ENCODE results near the gene MRPS6. TPM values are rescaled to one million over a fixed set of nuclear protein-coding genes. Genes with fewer than 3 reads are reported as not detected.
A peak's percentile ranks its signal among the peaks of the same experiment; 100 is the strongest.

The MRPS6 gene
- total RNA-seq, 1 donor from 2014 or later = 14.2 TPM

- Histone ChIP-seq H3K36me3 (ENCODE audit: control insufficient read depth, insufficient read depth, low read length) (no peaks in the 10 kb centered on the region), H3K27me3 (ENCODE audit: control insufficient read depth, insufficient read depth, low read length) (no peaks in the 10 kb centered on the region), H3K4me3 (ENCODE audit: low read depth, low read length) (no peak overlapping the region)
- DNase-seq (ENCODE audit: low read depth) (no peak), FAIRE-seq (no peak)
- TF ChIP-seq CTCF (IDR thresholded peaks at IDR 0.05; ENCODE audit: insufficient read depth, low read length, severe bottlenecking) = no peak
Measured at GRCh38 chr21:34109075-34109474, 35.7 kb downstream of the MRPS6 start.

- no peak for FAIRE-seq
- no peak for TF ChIP-seq CTCF (IDR thresholded peaks at IDR 0.05; ENCODE audit: insufficient read depth, low read length, severe bottlenecking)
- H3K36me3 ChIP-seq (ENCODE audit: control insufficient read depth, insufficient read depth, low read length) = no peaks in the 10 kb centered on the region
- no peak for DNase-seq (ENCODE audit: low read depth)
- no peak overlapping the region for H3K4me3 ChIP-seq (ENCODE audit: low read depth, low read length)
- H3K27me3 ChIP-seq (ENCODE audit: control insufficient read depth, insufficient read depth, low read length) = no peaks in the 10 kb centered on the region
Measured at GRCh38 chr21:34110594-34111202, 37.3 kb downstream of the MRPS6 start.

- DNase-seq (ENCODE audit: low read depth) (no peak), FAIRE-seq (no peak)
- no peak for TF ChIP-seq CTCF (IDR thresholded peaks at IDR 0.05; ENCODE audit: insufficient read depth, low read length, severe bottlenecking)
- no peak overlapping the region for H3K4me3 ChIP-seq (ENCODE audit: low read depth, low read length)
- H3K27me3 ChIP-seq (ENCODE audit: control insufficient read depth, insufficient read depth, low read length) = no peaks in the 10 kb centered on the region
- no peaks in the 10 kb centered on the region for H3K36me3 ChIP-seq (ENCODE audit: control insufficient read depth, insufficient read depth, low read length)
Measured at GRCh38 chr21:34112316-34113033, 39.1 kb downstream of the MRPS6 start.

GRCh38 chr21:34113842-34114241 is 40.5 kb downstream of the MRPS6 start:
- no peak for DNase-seq (ENCODE audit: low read depth)
- no peak for TF ChIP-seq CTCF (IDR thresholded peaks at IDR 0.05; ENCODE audit: insufficient read depth, low read length, severe bottlenecking)
- no peak overlapping the region for H3K4me3 ChIP-seq (ENCODE audit: low read depth, low read length)
- H3K36me3 ChIP-seq (ENCODE audit: control insufficient read depth, insufficient read depth, low read length) = no peaks in the 10 kb centered on the region
- no peaks in the 10 kb centered on the region for H3K27me3 ChIP-seq (ENCODE audit: control insufficient read depth, insufficient read depth, low read length)
- FAIRE-seq = peak; percentile 7

GRCh38 chr21:34115160-34115559 is 41.8 kb downstream of the MRPS6 start:
- H3K27me3 ChIP-seq (ENCODE audit: control insufficient read depth, insufficient read depth, low read length) = no peaks in the 10 kb centered on the region
- FAIRE-seq (no peak), DNase-seq (ENCODE audit: low read depth) (no peak)
- no peaks in the 10 kb centered on the region for H3K36me3 ChIP-seq (ENCODE audit: control insufficient read depth, insufficient read depth, low read length)
- no peak overlapping the region for H3K4me3 ChIP-seq (ENCODE audit: low read depth, low read length)
- TF ChIP-seq CTCF (IDR thresholded peaks at IDR 0.05; ENCODE audit: insufficient read depth, low read length, severe bottlenecking) = no peak
